Measurements from ENCODE around the gene LAMA2. TPM values are rescaled to one million over a fixed set of nuclear protein-coding genes. Genes with fewer than 3 reads are reported as not detected.

Gene LAMA2
- total RNA-seq, 1 donor, result 9.4 TPM

DNA sequence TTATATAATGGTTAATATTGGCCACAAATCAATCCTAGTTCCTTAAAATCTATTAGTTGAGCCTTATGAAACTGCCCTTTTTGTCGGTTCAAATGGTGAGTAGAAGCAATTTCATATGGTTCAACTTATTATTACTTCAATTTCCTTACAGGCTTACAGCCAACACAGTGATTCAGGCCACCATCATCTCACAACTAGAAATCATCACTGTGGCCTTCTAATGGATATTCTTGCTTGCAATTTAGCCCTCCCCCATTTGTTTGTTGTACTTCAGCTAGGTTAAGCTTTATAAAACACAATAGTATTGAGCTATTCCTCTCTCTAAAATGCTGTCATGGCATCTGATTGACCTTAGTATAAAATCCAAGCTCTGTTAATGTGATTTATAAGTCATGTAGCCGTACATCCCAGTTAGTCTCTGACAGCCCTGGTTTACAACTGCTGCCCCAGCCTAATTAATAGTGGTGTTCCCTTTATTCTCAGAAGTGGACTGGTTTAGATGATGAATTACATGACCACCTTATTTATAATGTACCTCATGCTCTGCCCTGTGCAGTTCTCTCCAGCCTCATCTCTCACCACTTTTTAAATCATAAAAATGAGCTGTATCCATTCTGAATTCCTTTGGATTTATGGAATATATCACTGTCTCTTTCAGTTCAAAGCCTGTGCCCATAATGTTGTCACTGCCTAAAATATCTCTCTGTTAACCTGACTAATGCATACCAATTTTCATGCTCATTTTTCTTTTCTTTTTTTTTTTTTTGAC, 36.7 kb downstream of the LAMA2 start:
- Histone ChIP-seq H3K4me3 (ENCODE audit: insufficient read depth, low read length) (no peak overlapping the region), H4K20me1 (ENCODE audit: insufficient read depth, low read length) (no peaks in the 10 kb centered on the region), H3K4me2 (ENCODE audit: insufficient read depth, low read length) (peak overlapping the region; percentile 24), H3K4me1 (ENCODE audit: insufficient read depth, low read length) (peaks cover 5% of the 10 kb centered on the region), H3K79me2 (ENCODE audit: insufficient read depth, low read length) (no peaks in the 10 kb centered on the region), H3K9me3 (ENCODE audit: low read depth, low read length) (no peaks in the 10 kb centered on the region), H2AFZ (ENCODE audit: low read length) (no peak overlapping the region), H3K27me3 (ENCODE audit: insufficient read depth, low read length) (no peaks in the 10 kb centered on the region), H3K27ac (ENCODE audit: low read depth, low read length) (peak overlapping the region; percentile 13), H3K36me3 (ENCODE audit: insufficient read depth, low read length) (no peaks in the 10 kb centered on the region)
- peak; percentile 52 for DNase-seq (ENCODE audit: insufficient read length, low spot score, missing footprints)
- TF ChIP-seq, protein P1, sequence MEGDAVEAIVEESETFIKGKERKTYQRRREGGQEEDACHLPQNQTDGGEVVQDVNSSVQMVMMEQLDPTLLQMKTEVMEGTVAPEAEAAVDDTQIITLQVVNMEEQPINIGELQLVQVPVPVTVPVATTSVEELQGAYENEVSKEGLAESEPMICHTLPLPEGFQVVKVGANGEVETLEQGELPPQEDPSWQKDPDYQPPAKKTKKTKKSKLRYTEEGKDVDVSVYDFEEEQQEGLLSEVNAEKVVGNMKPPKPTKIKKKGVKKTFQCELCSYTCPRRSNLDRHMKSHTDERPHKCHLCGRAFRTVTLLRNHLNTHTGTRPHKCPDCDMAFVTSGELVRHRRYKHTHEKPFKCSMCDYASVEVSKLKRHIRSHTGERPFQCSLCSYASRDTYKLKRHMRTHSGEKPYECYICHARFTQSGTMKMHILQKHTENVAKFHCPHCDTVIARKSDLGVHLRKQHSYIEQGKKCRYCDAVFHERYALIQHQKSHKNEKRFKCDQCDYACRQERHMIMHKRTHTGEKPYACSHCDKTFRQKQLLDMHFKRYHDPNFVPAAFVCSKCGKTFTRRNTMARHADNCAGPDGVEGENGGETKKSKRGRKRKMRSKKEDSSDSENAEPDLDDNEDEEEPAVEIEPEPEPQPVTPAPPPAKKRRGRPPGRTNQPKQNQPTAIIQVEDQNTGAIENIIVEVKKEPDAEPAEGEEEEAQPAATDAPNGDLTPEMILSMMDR (IDR thresholded peaks at IDR 0.05; ENCODE audit: extremely low read depth, low read depth, low read length), result no peak

- H3K4me2 ChIP-seq (ENCODE audit: insufficient read depth, low read length), result no peak overlapping the region
- TF ChIP-seq, protein P1 (IDR thresholded peaks at IDR 0.05; ENCODE audit: extremely low read depth, low read depth, low read length), result no peak
- H3K4me1 ChIP-seq (ENCODE audit: insufficient read depth, low read length), result no peaks in the 10 kb centered on the region
- peak; percentile 8 for DNase-seq (ENCODE audit: insufficient read length, low spot score, missing footprints)
- no peaks in the 10 kb centered on the region for H3K9me3 ChIP-seq (ENCODE audit: low read depth, low read length)
- no peak overlapping the region for H3K27ac ChIP-seq (ENCODE audit: low read depth, low read length)
- no peaks in the 10 kb centered on the region for H3K27me3 ChIP-seq (ENCODE audit: insufficient read depth, low read length)
- H2AFZ ChIP-seq (ENCODE audit: low read length), result no peak overlapping the region
- no peaks in the 10 kb centered on the region for H3K79me2 ChIP-seq (ENCODE audit: insufficient read depth, low read length)
- no peaks in the 10 kb centered on the region for H4K20me1 ChIP-seq (ENCODE audit: insufficient read depth, low read length)
- no peaks in the 10 kb centered on the region for H3K36me3 ChIP-seq (ENCODE audit: insufficient read depth, low read length)
- no peak overlapping the region for H3K4me3 ChIP-seq (ENCODE audit: insufficient read depth, low read length)
Observed at GRCh38 chr6:128925765-128926164, 42.8 kb downstream of the LAMA2 start.

DNA sequence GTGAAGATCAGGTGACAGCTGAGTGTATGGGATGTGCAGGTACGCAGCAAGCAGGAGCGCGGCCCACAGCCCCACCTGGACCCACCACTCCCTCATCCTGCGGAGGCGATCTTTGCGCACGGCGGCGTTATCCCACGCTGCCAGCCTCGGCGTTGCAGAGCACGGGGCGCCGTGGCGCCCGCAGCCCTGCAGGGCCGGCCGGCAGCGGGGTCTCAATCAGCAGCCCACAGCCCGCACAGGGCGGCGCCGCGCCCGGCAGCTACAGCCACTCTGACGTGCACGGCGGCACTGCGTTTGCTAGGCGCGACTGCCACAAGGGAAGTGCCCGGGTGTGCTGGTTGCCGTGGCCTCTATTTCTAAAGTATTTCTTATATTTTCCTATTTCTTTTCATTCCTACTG, 46.9 kb downstream of the LAMA2 start:
- H3K4me3 ChIP-seq (ENCODE audit: insufficient read depth, low read length), result no peak overlapping the region
- H4K20me1 ChIP-seq (ENCODE audit: insufficient read depth, low read length), result no peaks in the 10 kb centered on the region
- no peak overlapping the region for H3K4me2 ChIP-seq (ENCODE audit: insufficient read depth, low read length)
- no peaks in the 10 kb centered on the region for H3K79me2 ChIP-seq (ENCODE audit: insufficient read depth, low read length)
- no peaks in the 10 kb centered on the region for H3K9me3 ChIP-seq (ENCODE audit: low read depth, low read length)
- no peak overlapping the region for H3K27ac ChIP-seq (ENCODE audit: low read depth, low read length)
- no peaks in the 10 kb centered on the region for H3K27me3 ChIP-seq (ENCODE audit: insufficient read depth, low read length)
- TF ChIP-seq, protein P1 (IDR thresholded peaks at IDR 0.05; ENCODE audit: extremely low read depth, low read depth, low read length), result no peak
- H3K4me1 ChIP-seq (ENCODE audit: insufficient read depth, low read length), result no peaks in the 10 kb centered on the region
- no peak overlapping the region for H2AFZ ChIP-seq (ENCODE audit: low read length)
- no peaks in the 10 kb centered on the region for H3K36me3 ChIP-seq (ENCODE audit: insufficient read depth, low read length)
- no peak for DNase-seq (ENCODE audit: insufficient read length, low spot score, missing footprints)

GRCh38 chr6:128930321-128930720, 47.4 kb downstream of the LAMA2 start:
- Histone ChIP-seq H3K27me3 (ENCODE audit: insufficient read depth, low read length) (no peaks in the 10 kb centered on the region), H3K36me3 (ENCODE audit: insufficient read depth, low read length) (no peaks in the 10 kb centered on the region), H3K4me2 (ENCODE audit: insufficient read depth, low read length) (no peak overlapping the region), H3K4me1 (ENCODE audit: insufficient read depth, low read length) (no peaks in the 10 kb centered on the region), H4K20me1 (ENCODE audit: insufficient read depth, low read length) (no peaks in the 10 kb centered on the region), H3K27ac (ENCODE audit: low read depth, low read length) (no peak overlapping the region), H3K4me3 (ENCODE audit: insufficient read depth, low read length) (no peak overlapping the region), H3K9me3 (ENCODE audit: low read depth, low read length) (no peaks in the 10 kb centered on the region), H3K79me2 (ENCODE audit: insufficient read depth, low read length) (no peaks in the 10 kb centered on the region), H2AFZ (ENCODE audit: low read length) (no peak overlapping the region)
- DNase-seq (ENCODE audit: insufficient read length, low spot score, missing footprints), result peak; percentile 38
- TF ChIP-seq, protein P1 (IDR thresholded peaks at IDR 0.05; ENCODE audit: extremely low read depth, low read depth, low read length), result no peak

Measured in osteoblast (primary cell).